Mucosa of descending colon (tissue), 3 donors: Measurements from ENCODE around the gene ZBED5. TPM values are rescaled to one million over a fixed set of nuclear protein-coding genes. Genes with fewer than 3 reads are reported as not detected.
A peak's percentile ranks its signal among the peaks of the same experiment; 100 is the strongest.
"Not testable (repeated sequence)": the region's sequence is repeated elsewhere in the genome, so short reads cannot be mapped to it uniquely, and the experiment has no call there.

ENCODE experiments used
- ATAC-seq: fragments of 200-7000 bp; cut with Tn5 transposase; one replicate; pipeline ENCODE4 v1.9.1; 2020; ENCODE audit warnings: mild to moderate bottlenecking, moderate library complexity
- DNase-seq, 3 donors: peaks; one replicate each; pipeline ENCODE4 v3.0.0-alpha.2; 2020
- H3K36me3 ChIP-seq: fragments of 200-600 bp; one replicate; pipeline ENCODE4 v1.8.0; 2021; ENCODE audit warnings: low read depth, mild to moderate bottlenecking
- H3K4me1 ChIP-seq: fragments of 200-600 bp; one replicate; pipeline ENCODE4 v1.8.0; 2021; ENCODE audit warnings: low read depth, mild to moderate bottlenecking
- H3K4me3 ChIP-seq: fragments of 200-600 bp; one replicate; pipeline ENCODE4 v1.8.0; 2021; ENCODE audit warnings: mild to moderate bottlenecking
- H3K9me3 ChIP-seq: fragments of 200-600 bp; one replicate; pipeline ENCODE4 v1.8.0; 2021; ENCODE audit warnings: mild to moderate bottlenecking
- CTCF ChIP-seq: fragments of 200-600 bp; IDR thresholded peaks from one replicate; pipeline ENCODE4 v1.8.0; 2022; ENCODE audit warnings: antibody characterized with exemption, mild to moderate bottlenecking
- intact Hi-C, 2 donors: fragments of 100-400 bp; cut with DNase I in 1 of 2; cut with micrococcal nuclease in 1 of 2; formaldehyde crosslinking; loops; one replicate each; pipeline versions ENCODE4 v1.11.0 to v1.11.1; 2022; cut with DNase I, micrococcal nuclease
- total RNA-seq, 3 donors: library from RNA; stranded (reverse); fragmentation: NEBNext Ultra II Directional in 2 of 3; extraction: Animal tissue kit (Norgen Biotek cat#: 25700) in 2 of 3; gene quantifications; one replicate each; pipeline versions ENCODE4 v1.2.1 to v1.2.4, GENCODE V29; 2021 to 2023
- donor health status: DM: no; HTN: no; CAD: no; lungs with moderate emphysema.
- donor health status: DM: no; HTN: no; CAD: no.
- donor health status: DM: no; HTN: yes; CAD: no.

The ZBED5 gene
- total RNA-seq, 3 donors from 2014 or later: 39.5 to 54.2 (median 42.6) TPM

- peaks cover 2% of the 10 kb centered on the region for H3K9me3 ChIP-seq
- ATAC-seq: no peak
- no peak for TF ChIP-seq CTCF
- DNase-seq: no peak
- peaks cover 14% of the 10 kb centered on the region for H3K4me1 ChIP-seq
- H3K4me3 ChIP-seq: no peak overlapping the region
- intact Hi-C loops: no loop called here
- H3K36me3 ChIP-seq: no peaks in the 10 kb centered on the region
Measured at GRCh38 chr11:10895285-10895684, 37.4 kb upstream of the ZBED5 start.

- intact Hi-C loops: no loop called here
- TF ChIP-seq CTCF: no peak
Measured at GRCh38 chr11:10894666-10895065, 36.8 kb upstream of the ZBED5 start.

GRCh38 chr11:10893714-10894151, 35.9 kb upstream of the ZBED5 start:
- H3K9me3 ChIP-seq: peaks cover 3% of the 10 kb centered on the region
- peak; percentile 90 for ATAC-seq
- TF ChIP-seq CTCF: peak; percentile 10
- H3K4me1 ChIP-seq: peaks cover 3% of the 10 kb centered on the region
- H3K4me3 ChIP-seq: no peak overlapping the region
- intact Hi-C loops: no loop called here
- H3K36me3 ChIP-seq: no peaks in the 10 kb centered on the region
- peak in 1 of 3 donors; percentile 29 for DNase-seq

More at GRCh38 chr11:10894666-10895065, 36.8 kb upstream of the ZBED5 start:
- H3K4me3 ChIP-seq: no peak overlapping the region
- DNase-seq (no peak), ATAC-seq (no peak)
- H3K4me1 ChIP-seq: peaks cover 13% of the 10 kb centered on the region
- no peaks in the 10 kb centered on the region for H3K36me3 ChIP-seq
- peaks cover 3% of the 10 kb centered on the region for H3K9me3 ChIP-seq

GRCh38 chr11:10892250-10892649, 34.4 kb upstream of the ZBED5 start:
- DNase-seq (no peak), ATAC-seq (peak; percentile 67)
- H3K4me3 ChIP-seq: no peak overlapping the region
- intact Hi-C loops: no loop called here
- no peak for TF ChIP-seq CTCF
- H3K36me3 ChIP-seq: no peaks in the 10 kb centered on the region
- no peaks in the 10 kb centered on the region for H3K4me1 ChIP-seq
- peaks cover 3% of the 10 kb centered on the region for H3K9me3 ChIP-seq

- no peak for ATAC-seq
- H3K4me3 ChIP-seq: no peak overlapping the region
- DNase-seq: no peak
- TF ChIP-seq CTCF: no peak
- no peaks in the 10 kb centered on the region for H3K4me1 ChIP-seq
- intact Hi-C loops: no loop called here
- peaks cover 3% of the 10 kb centered on the region for H3K9me3 ChIP-seq
- no peaks in the 10 kb centered on the region for H3K36me3 ChIP-seq
Measured at GRCh38 chr11:10891151-10891720, 33.4 kb upstream of the ZBED5 start.

GRCh38 chr11:10890083-10890482, 32.2 kb upstream of the ZBED5 start:
- intact Hi-C loops, ATAC-seq, H3K36me3 ChIP-seq, DNase-seq, H3K4me3 ChIP-seq, H3K4me1 ChIP-seq, H3K9me3 ChIP-seq: not testable (repeated sequence)
